Aorta (tissue), 5 donors: ENCODE data around the gene ARHGAP12. TPM values are rescaled to one million over a fixed set of nuclear protein-coding genes. Genes with fewer than 3 reads are reported as not detected.

Experiments
- ATAC-seq: fragments of 200-7000 bp; cut with Tn5 transposase; one replicate; pipeline ENCODE4 v1.9.1; 2022; ENCODE audit warnings: moderate library complexity; ENCODE audit not compliant: low FRiP score
- DNase-seq, 2 donors: peaks; one replicate each; pipeline ENCODE4 v3.0.0-alpha.2; 2020
- H3K27ac ChIP-seq, 2 donors: one replicate each; pipeline ENCODE4 v1.5.1; 2013; ENCODE audit warnings: low read length in 2 of 2, mild to moderate bottlenecking in 2 of 2, moderate library complexity in 2 of 2, control low read depth in 1 of 2, inconsistent platforms in 1 of 2, low read depth in 1 of 2
- H3K27me3 ChIP-seq, 2 donors: one replicate each; pipeline ENCODE4 v1.6.1; 2013; ENCODE audit warnings: control low read depth in 1 of 2, low read length in 1 of 2, mild to moderate bottlenecking in 1 of 2, moderate library complexity in 1 of 2; ENCODE audit not compliant: insufficient read depth in 2 of 2, control insufficient read depth in 1 of 2
- H3K36me3 ChIP-seq, 2 donors: one replicate each; pipeline ENCODE4 v1.6.1; 2013; ENCODE audit warnings: control low read depth in 1 of 2, low read length in 1 of 2, mild to moderate bottlenecking in 1 of 2; ENCODE audit not compliant: insufficient read depth in 2 of 2, control insufficient read depth in 1 of 2
- H3K4me1 ChIP-seq, 2 donors: one replicate each; pipeline ENCODE4 v1.6.1; 2013; ENCODE audit warnings: low read length in 2 of 2, control low read depth in 1 of 2, mild to moderate bottlenecking in 1 of 2, moderate library complexity in 1 of 2; ENCODE audit not compliant: insufficient read depth in 2 of 2, control insufficient read depth in 1 of 2
- H3K4me3 ChIP-seq, 2 donors: one replicate each; pipeline ENCODE4 v1.5.1; 2013; ENCODE audit warnings: low read length in 2 of 2, control low read depth in 1 of 2, mild to moderate bottlenecking in 1 of 2
- H3K9me3 ChIP-seq: one replicate; pipeline ENCODE4 v1.6.1; 2013; ENCODE audit warnings: mild to moderate bottlenecking, low read length; ENCODE audit not compliant: control insufficient read depth
- WGBS, 2 donors: extraction: QIAGEN DNeasy Blood & Tissue Kit; methylation state at CpG; one replicate each; pipeline ENCODE4 v1.1.7; 2013; 5-methylcytosine and 5-hydroxymethylcytosine counted together
- intact Hi-C, 2 donors: fragments of 100-400 bp; cut with DNase I; formaldehyde crosslinking; loops; one replicate each; pipeline versions ENCODE4 v1.14.2 to v1.15.0; 2022
- polyA plus RNA-seq, 2 donors: library from polyadenylated mRNA; stranded (reverse); fragments of 200-250 nt; gene quantifications; one replicate each; pipeline ENCODE4 v1.2.3, GENCODE V29; 2013
- total RNA-seq, 2 donors: library from RNA; stranded (reverse); fragmentation: NEBNext Ultra II Directional; extraction: Animal tissue kit (Norgen Biotek cat#: 25700); gene quantifications; one replicate each; pipeline ENCODE4 v1.2.1, GENCODE V29; 2021
- donor health status: healthy with polysubstance abuse.
- donor health status: Bipolar disorder and iron deficiency.
- donor health status: DM: no; HTN: no; CAD: no.
- donor health status: DM: no; HTN: no; CAD: no.
- donor health status: DM: yes; HTN: yes; CAD: no.

Gene ARHGAP12
- total and polyA plus RNA-seq, 4 donors = 17.0 to 34.6 (median 20.5) TPM

DNA sequence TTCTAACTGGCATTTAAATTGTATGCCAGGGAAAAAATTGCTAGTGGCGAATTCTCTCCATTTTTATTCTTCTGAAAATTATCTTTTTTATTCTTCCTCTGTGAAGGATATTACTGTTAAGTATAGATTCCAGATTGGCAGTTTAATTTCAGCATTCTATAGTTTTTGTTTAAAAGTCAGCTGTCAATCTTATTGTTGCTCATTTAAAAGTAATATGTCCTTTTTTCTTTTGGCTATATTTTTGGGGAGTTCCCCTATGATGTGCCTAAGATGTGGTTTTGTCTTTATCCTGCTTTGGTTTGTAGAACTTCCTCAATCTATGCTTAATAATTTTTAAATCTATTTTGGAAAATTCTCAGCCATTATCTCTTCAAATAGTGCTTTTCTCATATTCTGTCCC lies 135.9 kb downstream of the ARHGAP12 start:
- 92 to 94% methylated on average over 1 of the region's 1 CpG for WGBS, 2 donors
- Histone ChIP-seq H3K36me3 (no peaks in the 10 kb centered on the region), H3K4me3 (no peak overlapping the region), H3K27me3 (no peaks in the 10 kb centered on the region), H3K4me1 (no peaks in the 10 kb centered on the region), H3K27ac (no peak overlapping the region), H3K9me3 (no peaks in the 10 kb centered on the region)
- intact Hi-C loops = no loop called here
- DNase-seq = no peak
- no peak for ATAC-seq

DNA sequence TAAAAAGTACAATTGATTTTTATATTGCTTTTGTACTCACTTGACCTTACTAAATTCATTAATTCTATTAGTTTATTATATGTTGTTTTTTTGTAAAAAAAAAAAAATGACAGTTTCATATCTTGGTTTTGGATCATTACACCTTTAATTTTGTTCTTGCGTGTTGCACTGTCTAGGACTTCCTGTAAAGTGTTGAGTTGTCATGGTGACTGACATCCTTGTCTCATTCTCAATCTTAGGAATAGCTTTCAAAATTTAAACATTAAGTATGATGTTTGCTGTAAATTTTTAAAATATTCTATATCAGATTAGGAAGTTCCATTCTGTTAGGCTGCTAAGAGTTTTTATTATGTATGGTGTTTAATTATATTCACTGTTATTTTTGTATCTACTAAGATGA lies 139.1 kb downstream of the ARHGAP12 start:
- Histone ChIP-seq H3K4me3 (no peak overlapping the region), H3K27ac (no peak overlapping the region), H3K36me3 (no peaks in the 10 kb centered on the region), H3K27me3 (no peaks in the 10 kb centered on the region), H3K9me3 (no peaks in the 10 kb centered on the region), H3K4me1 (no peaks in the 10 kb centered on the region)
- ATAC-seq = no peak
- DNase-seq = no peak
- 87 to 90% methylated on average over 1 of the region's 1 CpG for WGBS, 2 donors
- intact Hi-C loops = loop anchor here in 1 of 2 donors (10.0 kb wide), 1 partner anchor 295 kb away; no protein-coding TSS in a partner anchor

DNA sequence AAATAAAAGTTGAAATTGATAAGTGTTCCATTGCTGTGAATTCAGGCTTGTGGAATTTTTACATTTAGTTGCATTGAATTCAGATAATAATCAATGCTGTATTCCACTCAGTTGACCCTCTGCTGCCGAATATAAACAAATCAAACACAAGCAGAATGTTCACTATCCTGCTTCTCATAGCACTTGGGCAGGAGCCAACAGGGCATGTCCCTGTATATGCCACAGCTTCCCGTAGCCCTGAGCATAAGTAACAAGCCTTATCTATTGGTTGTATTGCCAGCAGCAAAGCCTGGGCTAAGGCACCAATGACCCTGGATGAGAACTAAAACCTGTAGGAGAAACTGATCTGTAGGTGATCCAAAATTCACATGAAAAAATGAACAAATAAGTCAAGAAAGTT lies 145.9 kb downstream of the ARHGAP12 start:
- WGBS, 2 donors = 40 to 90% methylated on average over 2 of the region's 2 CpGs
- H3K4me3 ChIP-seq = no peak overlapping the region
- no peaks in the 10 kb centered on the region for H3K4me1 ChIP-seq
- DNase-seq (no peak), ATAC-seq (no peak)
- H3K27ac ChIP-seq = no peak overlapping the region
- intact Hi-C loops = loop anchor here in 1 of 2 donors (10.0 kb wide), 1 partner anchor 288 kb away; no protein-coding TSS in a partner anchor
- H3K27me3 ChIP-seq = no peaks in the 10 kb centered on the region
- no peaks in the 10 kb centered on the region for H3K9me3 ChIP-seq
- no peaks in the 10 kb centered on the region for H3K36me3 ChIP-seq

DNA sequence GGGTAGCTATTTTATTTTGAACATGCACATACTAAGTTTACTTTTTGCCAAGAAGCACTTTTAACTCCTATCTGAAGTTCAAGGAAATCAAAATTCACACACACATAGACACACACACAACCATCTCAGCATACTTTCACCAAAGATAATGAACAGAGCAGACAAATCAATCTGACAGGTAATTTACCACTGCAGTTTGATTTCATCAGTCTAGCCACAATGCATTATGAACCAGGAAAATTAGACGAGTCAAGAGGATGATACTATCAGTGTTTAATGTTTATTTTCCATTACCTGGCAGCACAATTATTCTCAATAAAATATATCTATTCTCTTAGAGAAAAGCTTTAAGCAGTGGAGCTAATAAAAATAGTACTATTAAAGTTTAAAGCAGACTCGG lies 147.9 kb downstream of the ARHGAP12 start:
- no peak overlapping the region for H3K4me3 ChIP-seq
- H3K27ac ChIP-seq = no peak overlapping the region
- intact Hi-C loops = loop anchor here in 1 of 2 donors (10.0 kb wide), 1 partner anchor 286 kb away; no protein-coding TSS in a partner anchor
- ATAC-seq (no peak), DNase-seq (no peak)
- H3K4me1 ChIP-seq = no peaks in the 10 kb centered on the region
- no peaks in the 10 kb centered on the region for H3K27me3 ChIP-seq
- H3K9me3 ChIP-seq = peaks cover 1% of the 10 kb centered on the region
- WGBS, 2 donors = 80 to 86% methylated on average over 2 of the region's 2 CpGs
- no peaks in the 10 kb centered on the region for H3K36me3 ChIP-seq

DNA sequence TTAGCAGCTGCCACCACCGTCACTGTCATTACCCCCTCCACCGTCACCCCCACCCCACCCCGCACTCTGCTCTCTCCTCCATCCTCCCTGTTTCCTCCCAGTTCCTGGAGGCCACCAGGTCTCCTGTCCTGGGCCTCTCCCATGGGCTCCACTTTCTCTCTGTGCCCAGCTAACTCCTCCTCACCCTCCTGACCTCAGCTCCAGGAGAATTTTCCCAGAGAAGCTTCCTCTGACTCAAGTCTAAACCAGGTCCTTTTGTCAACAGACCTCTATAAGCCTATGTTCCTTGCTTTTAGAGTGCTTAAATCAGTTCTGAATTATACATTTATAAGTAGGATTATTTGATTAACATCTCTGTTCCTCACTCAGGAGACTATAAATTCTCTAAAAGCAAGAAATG lies 150.0 kb downstream of the ARHGAP12 start:
- H3K27me3 ChIP-seq = no peaks in the 10 kb centered on the region
- 95 to 97% methylated on average over 3 of the region's 3 CpGs for WGBS, 2 donors
- no peak overlapping the region for H3K4me3 ChIP-seq
- peaks cover 1% of the 10 kb centered on the region for H3K9me3 ChIP-seq
- intact Hi-C loops = no loop called here
- peak in 1 of 2 donors; percentile 41 for DNase-seq
- H3K4me1 ChIP-seq = no peaks in the 10 kb centered on the region
- no peak for ATAC-seq
- H3K36me3 ChIP-seq = no peaks in the 10 kb centered on the region
- no peak overlapping the region for H3K27ac ChIP-seq

DNA sequence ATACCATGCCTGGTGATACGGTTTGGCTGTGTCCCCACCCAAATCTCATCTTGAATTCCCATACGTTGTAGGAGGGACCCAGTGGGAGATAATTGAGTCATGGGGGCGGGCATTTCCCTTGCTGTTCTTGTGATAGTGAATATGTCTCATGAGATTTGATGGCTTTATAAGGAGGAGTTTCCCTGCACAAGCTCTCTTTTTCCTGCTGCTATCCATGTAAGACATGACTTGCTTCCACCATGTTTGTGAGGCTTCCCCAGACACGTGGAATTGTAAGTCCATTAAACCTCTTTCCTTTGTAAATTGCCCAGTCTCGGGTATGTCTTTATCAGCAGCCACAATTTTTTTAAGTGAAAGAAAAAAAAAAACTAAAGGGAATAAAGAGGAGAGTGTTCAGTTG lies 152.5 kb downstream of the ARHGAP12 start:
- DNase-seq = no peak

DNA sequence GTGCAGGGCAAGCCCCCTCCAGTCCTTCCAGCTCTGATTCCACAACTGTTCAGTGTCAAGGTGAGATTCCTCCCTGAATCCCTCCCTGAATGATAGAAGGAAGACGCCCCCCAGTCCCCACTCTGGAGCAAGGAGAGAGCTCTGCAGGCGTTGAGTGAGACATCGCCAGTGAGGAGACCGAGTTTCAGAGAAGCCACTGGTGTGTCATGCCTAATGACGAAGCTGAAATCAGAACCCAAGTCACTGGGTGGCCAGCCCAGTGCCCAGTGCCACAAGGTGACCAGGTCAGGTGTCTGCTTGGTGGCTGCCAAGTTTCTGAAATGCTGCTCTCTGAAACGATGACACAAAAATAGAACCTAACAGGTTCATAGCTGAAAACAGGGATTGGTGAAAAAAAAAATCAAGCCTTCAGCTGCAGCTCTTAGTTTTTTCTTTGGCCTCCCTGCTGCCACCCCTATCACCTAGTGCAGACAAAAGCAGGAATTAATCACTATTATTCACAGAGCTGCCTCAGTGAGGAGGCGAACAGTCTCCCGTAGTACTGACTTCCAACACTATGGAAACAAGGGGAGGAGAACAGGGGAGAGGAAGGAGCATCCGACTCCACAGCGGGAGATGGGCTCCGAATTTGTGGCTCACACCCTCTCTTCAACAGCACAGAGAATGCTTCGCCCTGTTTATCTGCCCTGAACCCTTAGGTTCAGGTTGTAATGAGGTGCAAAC lies 153.5 kb downstream of the ARHGAP12 start:
- Histone ChIP-seq H3K36me3 (no peaks in the 10 kb centered on the region), H3K27me3 (no peaks in the 10 kb centered on the region), H3K4me3 (no peak overlapping the region), H3K4me1 (no peaks in the 10 kb centered on the region), H3K9me3 (peaks cover 1% of the 10 kb centered on the region), H3K27ac (no peak overlapping the region)
- intact Hi-C loops = no loop called here
- ATAC-seq (no peak), DNase-seq (peak in 1 of 2 donors; percentile 26)
- WGBS, 2 donors = 94% methylated on average over 12 of the region's 12 CpGs

More for the DNA sequence above, 152.5 kb downstream of the ARHGAP12 start:
- 94 to 95% methylated on average over 5 of the region's 5 CpGs for WGBS, 2 donors
- no peaks in the 10 kb centered on the region for H3K4me1 ChIP-seq
- no peak overlapping the region for H3K4me3 ChIP-seq
- H3K9me3 ChIP-seq = peaks cover 1% of the 10 kb centered on the region
- intact Hi-C loops = no loop called here
- no peak for ATAC-seq
- no peaks in the 10 kb centered on the region for H3K36me3 ChIP-seq
- no peaks in the 10 kb centered on the region for H3K27me3 ChIP-seq
- H3K27ac ChIP-seq = no peak overlapping the region

DNA sequence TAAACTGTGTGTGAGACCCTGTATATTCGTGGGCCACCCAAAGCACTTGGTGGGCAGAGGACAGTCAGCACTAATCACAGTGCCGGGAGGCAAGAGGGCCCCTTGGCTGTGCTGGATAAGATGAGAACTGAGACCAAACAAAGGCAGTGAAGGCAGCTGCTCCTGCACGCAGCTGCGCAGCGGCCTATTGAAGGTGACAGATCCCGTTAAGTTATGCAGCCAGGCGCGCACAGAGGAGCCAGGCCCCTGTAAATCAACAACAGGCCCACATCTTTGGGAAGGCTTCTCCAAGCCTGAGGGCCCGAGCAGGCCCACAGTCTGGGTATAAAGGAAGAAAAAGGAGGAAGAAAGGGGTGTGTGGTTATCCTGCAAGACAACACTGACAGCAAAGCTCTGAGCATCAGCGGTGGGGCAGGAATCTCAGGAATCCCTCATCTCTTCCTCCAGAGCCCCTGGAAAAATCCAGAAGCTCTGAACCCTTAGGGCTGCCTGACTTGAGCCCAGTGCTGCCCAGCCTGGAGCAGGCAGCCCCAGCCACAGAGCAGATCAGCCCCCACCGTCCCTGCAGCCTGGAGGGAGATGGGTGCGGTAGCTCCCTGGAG lies 154.2 kb downstream of the ARHGAP12 start:
- Histone ChIP-seq H3K9me3 (peaks cover 1% of the 10 kb centered on the region), H3K4me1 (no peaks in the 10 kb centered on the region), H3K36me3 (no peaks in the 10 kb centered on the region), H3K27me3 (no peaks in the 10 kb centered on the region), H3K27ac (no peak overlapping the region), H3K4me3 (no peak overlapping the region)
- DNase-seq (peak in 1 of 2 donors; percentile 56), ATAC-seq (no peak)
- WGBS, 2 donors = 93 to 95% methylated on average over 12 of the region's 12 CpGs
- intact Hi-C loops = no loop called here
